ENCODE results near the gene GP1BB.

The GP1BB gene

GRCh38 chr22:19727310-19728150, 4.2 kb downstream of the GP1BB start:
- DNase-seq = no peak

GRCh38 chr22:19728271-19728670, 4.9 kb downstream of the GP1BB start:
- no peak for DNase-seq

- no peak for DNase-seq
Observed at GRCh38 chr22:19728836-19729235, 5.5 kb downstream of the GP1BB start.

DNA sequence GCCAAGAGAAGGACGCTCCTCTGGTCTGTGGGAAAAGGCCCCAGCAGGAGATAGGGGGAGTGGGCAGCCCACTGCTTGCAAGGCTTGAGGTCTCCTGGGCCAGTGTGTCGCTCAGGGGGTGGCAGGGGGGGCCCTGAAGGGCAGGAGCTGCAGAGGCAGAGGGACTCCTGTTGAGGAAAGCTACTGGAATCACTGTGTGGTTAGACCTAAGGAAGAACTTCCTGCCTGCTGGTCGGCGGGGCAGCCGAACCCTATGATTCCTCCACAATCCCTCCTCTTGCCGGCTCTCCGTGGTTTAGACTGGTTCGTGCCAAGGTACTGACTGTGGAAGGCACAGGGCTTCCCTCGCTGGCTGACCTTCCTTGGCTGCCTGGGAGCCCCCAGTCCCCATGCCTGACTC, 6.2 kb downstream of the GP1BB start:
- no peak for DNase-seq

DNA sequence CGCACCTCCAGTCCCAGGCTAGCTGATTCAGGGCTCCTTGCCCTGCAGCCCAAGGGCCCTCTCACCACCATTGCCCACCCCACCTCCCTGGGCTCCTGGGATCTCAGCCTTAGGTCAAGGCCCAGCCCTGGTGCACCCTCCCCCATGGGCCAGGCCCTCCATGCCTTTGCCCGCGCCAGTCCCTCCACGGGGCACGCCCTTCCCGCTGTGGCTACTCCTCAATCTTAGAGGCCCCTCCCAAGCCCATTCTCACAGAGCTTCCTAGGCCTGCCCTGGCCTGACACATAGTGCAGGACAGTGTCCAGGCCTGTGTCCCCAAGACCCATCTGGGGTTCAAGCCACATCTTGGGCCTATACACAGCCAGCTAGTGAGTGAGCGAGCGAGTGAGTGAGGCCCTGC, 6.9 kb downstream of the GP1BB start:
- DNase-seq = no peak

- peak; percentile 40 to 92 for DNase-seq
Observed at GRCh38 chr22:19730655-19731360, 7.5 kb downstream of the GP1BB start.

- no peak for DNase-seq
Observed at GRCh38 chr22:19731361-19732135, 8.2 kb downstream of the GP1BB start.

DNA sequence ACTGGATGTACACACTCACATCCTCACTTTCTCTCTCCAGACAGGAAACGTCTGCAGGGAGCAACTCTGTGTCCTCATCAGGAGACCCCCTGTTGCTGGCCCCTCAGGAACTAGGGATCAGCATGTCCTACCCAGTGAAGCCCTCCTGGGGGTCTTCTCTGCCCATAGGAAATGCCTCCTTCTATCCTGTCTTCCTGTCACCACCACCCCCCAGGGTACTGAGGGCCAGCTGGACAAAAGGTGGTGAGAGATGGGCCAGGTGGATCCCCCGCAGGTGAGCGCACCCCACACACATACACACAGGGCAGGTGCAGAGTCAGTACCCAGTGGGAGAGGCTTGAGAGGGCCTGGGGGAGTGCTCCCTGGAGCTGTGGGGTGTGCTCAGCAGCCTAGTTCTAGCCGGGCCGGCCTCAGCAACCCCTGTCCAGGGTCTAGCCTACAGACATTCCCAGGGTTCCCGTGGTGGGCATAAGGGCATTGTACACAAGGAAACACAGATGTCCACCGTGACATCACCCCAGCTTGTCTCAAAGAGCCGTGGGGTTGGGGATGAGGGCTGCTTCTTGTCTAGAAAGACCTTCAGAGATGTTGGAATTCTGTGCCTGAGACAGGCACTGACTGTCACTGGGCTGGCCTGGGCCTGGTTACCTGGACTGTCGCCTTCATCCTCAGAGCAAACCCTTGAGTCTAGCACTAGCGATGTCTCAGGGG, 9.2 kb downstream of the GP1BB start:
- DNase-seq = no peak

GRCh38 chr22:19733755-19734154, 10.4 kb downstream of the GP1BB start:
- DNase-seq = no peak

- DNase-seq = no peak
Observed at GRCh38 chr22:19734163-19734562, 10.8 kb downstream of the GP1BB start.

GRCh38 chr22:19734837-19735382, 11.6 kb downstream of the GP1BB start:
- DNase-seq = no peak

- DNase-seq = no peak
Observed at GRCh38 chr22:19735665-19736510, 12.5 kb downstream of the GP1BB start.

DNA sequence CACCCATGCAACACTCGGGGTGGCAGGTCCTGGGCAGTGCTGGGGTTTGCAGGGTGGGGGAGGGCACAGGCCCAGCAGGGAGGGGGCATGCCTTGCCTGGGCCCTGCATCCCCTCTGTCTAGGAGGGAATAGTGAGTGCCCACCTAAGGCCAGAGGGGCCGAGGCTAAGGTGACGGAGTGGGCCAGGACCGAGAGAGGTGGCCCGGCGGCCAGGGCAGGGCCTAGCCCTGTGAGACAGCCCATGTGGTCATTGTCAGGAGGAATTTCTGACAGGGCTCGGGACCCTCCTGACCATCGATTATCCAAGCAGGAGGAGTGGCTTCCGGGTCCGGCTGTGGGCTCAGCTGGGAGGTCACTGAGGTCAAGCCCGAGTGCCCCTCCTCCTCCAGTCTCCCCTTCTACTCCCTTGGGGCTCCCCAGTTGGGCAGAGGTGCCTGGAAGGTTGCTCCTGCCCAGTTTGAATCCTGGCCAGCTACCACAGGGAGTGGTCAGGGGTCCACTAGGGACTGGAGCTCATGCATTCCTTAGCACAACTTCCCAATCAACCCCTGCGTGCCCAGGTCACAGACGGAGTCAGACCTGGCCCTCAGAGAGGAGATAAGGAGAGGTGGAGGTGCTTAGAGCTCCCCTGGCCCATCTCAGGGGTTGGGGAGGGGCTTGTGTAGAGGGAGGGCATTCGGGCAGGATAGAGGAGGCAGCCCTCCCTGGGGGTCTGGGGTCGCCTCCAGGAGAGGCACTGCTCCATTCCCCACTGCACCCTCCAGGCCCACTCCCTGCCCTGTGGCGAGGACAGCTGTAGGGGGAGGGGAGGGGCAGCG, 14.7 kb downstream of the GP1BB start:
- DNase-seq = no peak

GRCh38 chr22:19738664-19739447, 15.5 kb downstream of the GP1BB start:
- no peak for DNase-seq

DNA sequence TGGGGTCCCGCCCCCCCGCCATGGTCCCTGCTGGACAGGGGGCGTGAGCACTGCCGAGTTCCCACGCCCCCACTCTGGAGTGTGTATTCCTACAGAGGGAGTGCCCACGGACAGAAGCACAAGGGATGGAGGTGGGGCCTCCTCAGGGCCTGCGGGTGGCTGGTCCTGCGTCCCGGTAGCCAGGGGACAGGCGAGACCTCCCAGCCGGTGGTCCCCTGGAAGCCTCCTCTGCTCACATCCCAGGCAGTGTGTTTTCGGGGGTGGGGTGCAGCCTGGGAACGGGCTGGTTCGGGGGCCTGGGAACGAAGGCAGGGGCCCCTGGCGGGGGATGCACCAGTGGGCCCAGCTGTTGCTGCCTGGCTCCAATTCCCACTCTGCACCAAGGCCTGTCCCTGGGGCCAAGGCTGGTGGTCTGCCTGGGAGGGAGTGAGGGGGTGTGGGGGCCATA, 16.1 kb downstream of the GP1BB start:
- DNase-seq = no peak

DNA sequence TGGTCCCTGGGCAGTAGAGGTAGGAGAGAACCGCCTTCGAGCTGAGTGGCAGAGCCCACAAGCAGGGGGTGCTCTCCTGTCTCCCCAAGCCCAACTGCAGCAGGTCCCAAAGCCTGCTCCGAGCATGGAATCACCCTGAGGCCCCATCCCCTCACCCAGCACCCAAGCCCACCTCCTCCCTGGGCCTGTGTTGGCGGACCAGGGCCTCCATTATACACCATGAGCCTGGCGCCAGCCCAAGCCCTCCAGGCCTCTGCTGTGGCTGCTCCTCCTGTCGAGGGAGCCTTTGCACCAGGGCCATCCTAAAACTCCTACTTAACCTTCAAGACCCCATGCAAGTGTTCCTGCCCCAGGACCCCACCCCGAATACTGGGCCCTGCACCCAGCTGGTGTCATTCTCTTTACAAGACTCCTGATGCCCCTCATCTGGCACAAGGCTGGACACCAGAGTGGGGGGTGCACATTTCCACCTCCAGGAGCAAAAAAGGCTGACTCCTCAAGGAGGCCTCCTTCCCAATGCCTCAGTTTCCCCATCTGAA, 16.6 kb downstream of the GP1BB start:
- DNase-seq = no peak

GRCh38 chr22:19740586-19740985, 17.2 kb downstream of the GP1BB start:
- no peak for DNase-seq

- DNase-seq = no peak
Observed at GRCh38 chr22:19741053-19741452, 17.7 kb downstream of the GP1BB start.
